Liver (tissue), 9 donors: ENCODE data around the gene FMO2. TPM values are rescaled to one million over a fixed set of nuclear protein-coding genes. Genes with fewer than 3 reads are reported as not detected.
A peak's percentile ranks its signal among the peaks of the same experiment; 100 is the strongest.

Experiments used
- DNase-seq: peaks from one replicate; pipeline ENCODE4 v3.0.0-alpha.2; 2017; ENCODE audit warnings: low spot score
- H3K27ac ChIP-seq, 2 donors: one replicate each; pipeline ENCODE4 v1.7.0; 2013; ENCODE audit warnings: inconsistent platforms in 2 of 2, low read length in 2 of 2, control low read depth in 1 of 2, low read depth in 1 of 2, mild to moderate bottlenecking in 1 of 2
- H3K27me3 ChIP-seq, 4 donors: one replicate each; pipeline versions ENCODE4 v1.6.1 to v1.7.0; 2013; ENCODE audit warnings: low read length in 3 of 4, inconsistent platforms in 1 of 4, mild to moderate bottlenecking in 1 of 4, moderate library complexity in 1 of 4; ENCODE audit not compliant: control insufficient read depth in 4 of 4, insufficient read depth in 4 of 4
- H3K36me3 ChIP-seq, 4 donors: one replicate each; pipeline versions ENCODE4 v1.6.1 to v1.7.0; 2013; ENCODE audit warnings: low read length in 3 of 4, mild to moderate bottlenecking in 3 of 4, low read depth in 1 of 4, moderate library complexity in 1 of 4; ENCODE audit not compliant: control insufficient read depth in 4 of 4, insufficient read depth in 3 of 4
- H3K4me1 ChIP-seq, 4 donors: one replicate each; pipeline versions ENCODE4 v1.6.1 to v1.7.0; 2013; ENCODE audit warnings: low read length in 3 of 4, mild to moderate bottlenecking in 3 of 4, moderate library complexity in 1 of 4; ENCODE audit not compliant: control insufficient read depth in 4 of 4, insufficient read depth in 4 of 4
- H3K4me3 ChIP-seq, 3 donors: one replicate each; pipeline versions ENCODE4 v1.6.1 to v1.7.0; 2013; ENCODE audit warnings: low read length in 3 of 3, control low read depth in 1 of 3, low read depth in 1 of 3, mild to moderate bottlenecking in 1 of 3
- H3K9ac ChIP-seq, 2 donors: one replicate each; pipeline ENCODE4 v1.7.0; 2013; ENCODE audit warnings: low read length in 2 of 2, mild to moderate bottlenecking in 2 of 2, moderate library complexity in 2 of 2, control low read depth in 1 of 2, low read depth in 1 of 2
- H3K9me3 ChIP-seq, 4 donors: one replicate each; pipeline versions ENCODE4 v1.6.1 to v1.7.0; 2013; ENCODE audit warnings: low read length in 3 of 4; ENCODE audit not compliant: control insufficient read depth in 4 of 4
- ATF3 ChIP-seq: IDR thresholded peaks from 2 replicates; pipeline ENCODE4 v1.6.1; 2016; ENCODE audit warnings: antibody characterized with exemption
- CTCF ChIP-seq: fragments of 150-350 bp; IDR thresholded peaks from 2 replicates; pipeline ENCODE4 v1.5.1; 2017; ENCODE audit warnings: improper control_type of control experiment, low read depth, low read length; ENCODE audit not compliant: missing input control
- EGR1 ChIP-seq, 2 donors: IDR thresholded peaks; 2 replicates each; pipeline ENCODE4 v1.6.1; 2016 to 2018; ENCODE audit warnings: antibody characterized with exemption in 2 of 2, low read depth in 2 of 2
- FOXA1 ChIP-seq: IDR thresholded peaks from 2 replicates; pipeline ENCODE4 v1.6.1; 2016; ENCODE audit warnings: antibody characterized with exemption
- FOXA2 ChIP-seq: IDR thresholded peaks from 2 replicates; pipeline ENCODE4 v1.6.1; 2016; ENCODE audit warnings: antibody characterized with exemption
- GABPA ChIP-seq, 2 donors: IDR thresholded peaks in 1 of 2; conservative IDR thresholded peaks in 1 of 2; 2 replicates each; pipeline ENCODE4 v1.6.1; 2016; ENCODE audit warnings: antibody characterized with exemption in 2 of 2, mild to moderate bottlenecking in 1 of 2, moderate library complexity in 1 of 2
- HNF4A ChIP-seq, 2 donors: conservative IDR thresholded peaks; 2 replicates each; pipeline ENCODE4 v1.6.1; 2016; ENCODE audit warnings: antibody characterized with exemption in 2 of 2, mild to moderate bottlenecking in 2 of 2
- HNF4G ChIP-seq: IDR thresholded peaks from 2 replicates; pipeline ENCODE4 v1.6.1; 2016; ENCODE audit warnings: antibody characterized with exemption
- JUND ChIP-seq, 2 donors: IDR thresholded peaks; 2 replicates each; pipeline ENCODE4 v1.6.1; 2016; ENCODE audit warnings: antibody characterized with exemption in 2 of 2
- MAX ChIP-seq: IDR thresholded peaks from 2 replicates; pipeline ENCODE4 v1.6.1; 2016; ENCODE audit warnings: antibody characterized with exemption
- NR2F2 ChIP-seq: IDR thresholded peaks from 2 replicates; pipeline ENCODE4 v1.6.1; 2016; ENCODE audit warnings: antibody characterized with exemption
- RAD21 ChIP-seq, 2 donors: IDR thresholded peaks; 2 replicates each; pipeline ENCODE4 v1.6.1; 2016; ENCODE audit warnings: antibody characterized with exemption in 2 of 2, mild to moderate bottlenecking in 2 of 2
- REST ChIP-seq: IDR thresholded peaks from 2 replicates; pipeline ENCODE4 v1.6.1; 2016; ENCODE audit warnings: antibody characterized with exemption, mild to moderate bottlenecking
- SP1 ChIP-seq: IDR thresholded peaks from 2 replicates; pipeline ENCODE4 v1.6.1; 2018; ENCODE audit warnings: antibody characterized with exemption, mild to moderate bottlenecking
- TAF1 ChIP-seq: conservative IDR thresholded peaks from 2 replicates; pipeline ENCODE4 v1.6.1; 2016; ENCODE audit warnings: antibody characterized with exemption, mild to moderate bottlenecking
- YY1 ChIP-seq: IDR thresholded peaks from 2 replicates; pipeline ENCODE4 v1.6.1; 2016; ENCODE audit warnings: antibody characterized with exemption, mild to moderate bottlenecking
- ZBTB33 ChIP-seq: IDR thresholded peaks from 2 replicates; pipeline ENCODE4 v1.6.1; 2016; ENCODE audit warnings: antibody characterized with exemption
- WGBS: extraction: QIAGEN DNeasy Blood & Tissue Kit; methylation state at CpG from one replicate; pipeline ENCODE4 v1.1.7; 2013; 5-methylcytosine and 5-hydroxymethylcytosine counted together
- polyA plus RNA-seq, 2 donors: library from polyadenylated mRNA; stranded (reverse) in 1 of 2; unstranded in 1 of 2; fragments of 200-250 nt in 1 of 2; fragments of >200 nt in 1 of 2; fragmentation: Nextera tagmentation in 1 of 2; extraction: Ambion mirVana in 1 of 2; gene quantifications; one replicate each; pipeline versions ENCODE4 v1.2.1 to v1.2.3, GENCODE V29; 2013 to 2015
- total RNA-seq, 2 donors: library from RNA; depleted of rRNA; stranded (reverse); fragments of >200 nt; gene quantifications; one replicate each; pipeline ENCODE4 v1.2.3, GENCODE V29; 2014
- donor health status: healthy.
- donor health status: healthy.
- donor health status: healthy.
- donor health status: healthy.
- donor health status: healthy.

The FMO2 gene
- total and polyA plus RNA-seq, 4 donors: 0.14 to 1.6 (median 1.1) TPM

- H3K9ac ChIP-seq: peak overlapping the region in 1 of 2 donors; percentile 20
These were observed 24.9 kb upstream of the FMO2 start for GRCh38 chr1:171160211-171160610.

More at GRCh38 chr1:171160211-171160610, 24.9 kb upstream of the FMO2 start:
- no peak for DNase-seq
- TF ChIP-seq RAD21 (IDR thresholded peaks at IDR 0.05) (peak in 1 of 2 donors; percentile 4), ATF3 (peak; percentile 11), HNF4A (conservative IDR thresholded peaks at IDR 0.05) (no peak), EGR1 (IDR thresholded peaks at IDR 0.05; ENCODE audit: low read depth in 2 of 2) (no peak), TAF1 (peak; percentile 28), YY1 (peak; percentile 43), ZBTB33 (peak; percentile 0), NR2F2 (no peak), CTCF (no peak), FOXA1 (no peak), HNF4G (no peak), MAX (no peak), SP1 (no peak), REST (peak; percentile 14), JUND (IDR thresholded peaks at IDR 0.05) (no peak), FOXA2 (no peak), GABPA (IDR thresholded peaks at IDR 0.05 in 1 of 2, conservative IDR thresholded peaks at IDR 0.05 in 1 of 2) (no peak)
- Histone ChIP-seq H3K27me3 (no peaks in the 10 kb centered on the region), H3K27ac (peak overlapping the region; percentile 76 to 88), H3K4me1 (peaks cover 3 to 24% (median 15%) of the 10 kb centered on the region in 4 donors), H3K36me3 (no peaks in the 10 kb centered on the region), H3K9me3 (no peaks in the 10 kb centered on the region), H3K4me3 (no peak overlapping the region)
- WGBS: 19% methylated on average over 3 of the region's 3 CpGs
